ENCODE data around the gene KCNH1.
A peak's percentile ranks its signal among the peaks of the same experiment; 100 is the strongest.

Gene KCNH1

DNA sequence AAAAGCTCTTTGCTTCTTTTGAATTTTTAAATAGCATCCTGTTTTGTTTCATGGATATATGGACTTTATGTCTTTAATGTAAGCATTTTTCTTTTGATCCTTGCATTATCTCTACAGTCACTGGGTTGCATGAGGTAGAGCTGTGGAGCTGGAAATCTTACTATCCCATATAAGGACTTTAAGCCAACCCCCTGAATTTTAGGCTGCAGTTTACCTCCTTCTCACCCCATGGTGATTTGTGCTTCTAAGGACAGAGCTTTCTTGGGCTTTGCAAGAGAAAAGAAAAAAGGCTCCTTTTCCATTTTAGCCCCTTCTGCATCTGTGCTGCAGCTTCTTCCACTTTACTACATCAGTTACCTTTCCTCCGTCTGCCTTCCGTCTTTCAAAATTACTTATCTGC lies 431.4 kb downstream of the KCNH1 start:
- TF ChIP-seq, protein P1, sequence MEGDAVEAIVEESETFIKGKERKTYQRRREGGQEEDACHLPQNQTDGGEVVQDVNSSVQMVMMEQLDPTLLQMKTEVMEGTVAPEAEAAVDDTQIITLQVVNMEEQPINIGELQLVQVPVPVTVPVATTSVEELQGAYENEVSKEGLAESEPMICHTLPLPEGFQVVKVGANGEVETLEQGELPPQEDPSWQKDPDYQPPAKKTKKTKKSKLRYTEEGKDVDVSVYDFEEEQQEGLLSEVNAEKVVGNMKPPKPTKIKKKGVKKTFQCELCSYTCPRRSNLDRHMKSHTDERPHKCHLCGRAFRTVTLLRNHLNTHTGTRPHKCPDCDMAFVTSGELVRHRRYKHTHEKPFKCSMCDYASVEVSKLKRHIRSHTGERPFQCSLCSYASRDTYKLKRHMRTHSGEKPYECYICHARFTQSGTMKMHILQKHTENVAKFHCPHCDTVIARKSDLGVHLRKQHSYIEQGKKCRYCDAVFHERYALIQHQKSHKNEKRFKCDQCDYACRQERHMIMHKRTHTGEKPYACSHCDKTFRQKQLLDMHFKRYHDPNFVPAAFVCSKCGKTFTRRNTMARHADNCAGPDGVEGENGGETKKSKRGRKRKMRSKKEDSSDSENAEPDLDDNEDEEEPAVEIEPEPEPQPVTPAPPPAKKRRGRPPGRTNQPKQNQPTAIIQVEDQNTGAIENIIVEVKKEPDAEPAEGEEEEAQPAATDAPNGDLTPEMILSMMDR (IDR thresholded peaks at IDR 0.05; ENCODE audit: control insufficient read depth, extremely low read depth, insufficient read depth), result no peak
- DNase-seq (ENCODE audit: low read depth), result no peak
- H3K4me3 ChIP-seq (ENCODE audit: low read depth, low read length), result no peak overlapping the region

DNA sequence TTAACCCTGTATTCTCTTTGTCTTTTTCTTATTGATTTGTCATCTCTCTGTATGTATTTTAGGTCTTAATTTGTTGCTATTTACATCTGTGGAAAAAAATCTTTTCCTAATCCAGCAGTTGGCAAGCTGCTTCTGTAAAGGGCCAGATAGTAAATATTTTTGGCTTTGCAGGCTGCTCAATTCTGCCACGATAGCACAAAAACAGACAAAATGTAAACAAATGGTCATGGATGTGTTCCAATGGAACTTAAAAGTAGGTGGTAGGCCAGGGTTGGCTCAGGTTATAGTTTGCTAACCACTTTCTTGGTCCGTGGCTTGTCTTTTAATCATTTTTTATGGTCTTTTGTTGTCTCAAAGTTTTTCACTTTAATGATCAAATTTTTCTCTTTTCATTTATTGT lies 433.4 kb downstream of the KCNH1 start:
- DNase-seq (ENCODE audit: low read depth), result peak; percentile 51
- no peak overlapping the region for H3K4me3 ChIP-seq (ENCODE audit: low read depth, low read length)
- TF ChIP-seq, protein P1 (IDR thresholded peaks at IDR 0.05; ENCODE audit: control insufficient read depth, extremely low read depth, insufficient read depth), result no peak

DNA sequence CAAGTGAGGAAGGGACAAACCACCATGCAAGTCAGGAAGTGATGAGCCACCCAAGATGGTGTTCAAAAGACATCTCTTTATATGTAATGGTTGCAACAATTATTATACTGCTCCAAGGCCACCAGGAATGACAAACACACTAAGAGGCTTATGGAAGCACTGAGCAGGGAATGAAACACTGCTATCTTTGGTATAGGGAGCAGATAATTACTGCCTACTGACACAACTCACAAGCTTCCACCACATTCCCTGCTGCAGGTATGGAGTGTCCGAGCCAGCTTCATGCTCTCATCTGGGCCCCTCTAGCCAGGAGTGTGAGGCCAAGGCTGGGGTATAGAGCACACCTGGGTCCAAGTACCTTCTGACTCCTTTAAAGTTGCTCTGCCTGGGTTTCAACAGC lies 433.9 kb downstream of the KCNH1 start:
- DNase-seq (ENCODE audit: low read depth), result no peak
- TF ChIP-seq, protein P1 (IDR thresholded peaks at IDR 0.05; ENCODE audit: control insufficient read depth, extremely low read depth, insufficient read depth), result no peak
- H3K4me3 ChIP-seq (ENCODE audit: low read depth, low read length), result no peak overlapping the region

DNA sequence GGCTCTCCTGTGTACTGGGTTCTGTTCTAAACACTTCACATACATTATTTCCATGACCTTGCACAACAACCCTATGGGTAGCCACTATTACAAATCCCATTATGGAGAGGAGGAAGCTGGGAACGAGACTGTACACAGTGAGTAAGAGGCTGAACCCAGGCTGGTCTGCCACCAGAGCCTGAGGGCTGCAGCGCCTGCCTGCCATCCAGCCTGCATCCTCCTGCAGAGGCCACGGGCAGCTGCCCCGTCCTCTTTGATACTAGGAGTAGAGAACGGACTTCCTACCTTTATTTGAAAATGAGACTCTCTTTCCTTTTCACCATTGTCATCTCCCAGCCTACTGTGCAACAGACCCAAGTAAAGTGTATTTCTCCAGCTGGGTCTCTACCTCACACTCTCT lies 435.3 kb downstream of the KCNH1 start:
- TF ChIP-seq, protein P1 (IDR thresholded peaks at IDR 0.05; ENCODE audit: control insufficient read depth, extremely low read depth, insufficient read depth), result no peak
- no peak for DNase-seq (ENCODE audit: low read depth)

DNA sequence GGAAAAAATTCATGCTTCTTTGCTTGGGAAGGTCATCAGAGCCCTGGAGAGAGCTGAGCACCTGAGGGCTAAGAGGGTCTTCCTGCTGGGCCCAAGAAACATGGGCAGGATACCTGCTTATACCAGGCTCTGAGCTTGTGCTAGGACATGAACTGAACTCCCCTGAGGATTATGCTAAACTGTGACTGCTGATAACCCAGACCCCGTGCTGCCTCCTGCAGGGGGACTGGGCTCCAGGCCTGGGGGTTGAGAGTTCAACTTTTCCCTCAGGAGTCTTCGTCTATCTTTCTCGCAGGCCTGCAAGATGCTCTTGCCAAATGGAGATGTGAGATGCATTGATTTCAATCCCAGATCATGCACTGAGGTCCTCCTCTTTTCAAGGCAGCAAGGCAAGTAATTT lies 436.8 kb downstream of the KCNH1 start:
- H3K4me3 ChIP-seq (ENCODE audit: low read depth, low read length), result no peak overlapping the region
- DNase-seq (ENCODE audit: low read depth), result no peak
- TF ChIP-seq, protein P1 (IDR thresholded peaks at IDR 0.05; ENCODE audit: control insufficient read depth, extremely low read depth, insufficient read depth), result no peak

More for the DNA sequence above, 435.3 kb downstream of the KCNH1 start:
- H3K4me3 ChIP-seq (ENCODE audit: low read depth, low read length), result no peak overlapping the region

DNA sequence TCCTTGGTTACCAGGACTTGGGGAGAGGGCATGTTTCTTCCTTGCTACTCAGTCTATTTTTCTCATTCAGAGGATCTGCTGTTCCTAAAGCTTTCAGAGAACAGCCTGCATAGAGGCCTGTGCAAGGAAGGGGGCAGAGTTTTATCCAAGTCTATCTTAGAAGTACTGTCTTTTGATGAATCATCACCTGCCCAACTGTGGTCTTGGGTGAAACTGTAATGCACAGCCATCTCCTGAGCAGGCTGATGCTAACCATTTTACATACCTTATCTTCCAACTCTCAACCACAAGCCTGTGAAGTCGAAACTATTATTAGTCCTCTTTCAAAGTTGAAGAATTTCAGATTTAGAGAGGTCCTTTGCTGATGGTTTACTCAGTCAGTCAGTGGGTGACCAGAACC lies 437.2 kb downstream of the KCNH1 start:
- TF ChIP-seq, protein P1 (IDR thresholded peaks at IDR 0.05; ENCODE audit: control insufficient read depth, extremely low read depth, insufficient read depth), result no peak
- H3K4me3 ChIP-seq (ENCODE audit: low read depth, low read length), result no peak overlapping the region
- no peak for DNase-seq (ENCODE audit: low read depth)

DNA sequence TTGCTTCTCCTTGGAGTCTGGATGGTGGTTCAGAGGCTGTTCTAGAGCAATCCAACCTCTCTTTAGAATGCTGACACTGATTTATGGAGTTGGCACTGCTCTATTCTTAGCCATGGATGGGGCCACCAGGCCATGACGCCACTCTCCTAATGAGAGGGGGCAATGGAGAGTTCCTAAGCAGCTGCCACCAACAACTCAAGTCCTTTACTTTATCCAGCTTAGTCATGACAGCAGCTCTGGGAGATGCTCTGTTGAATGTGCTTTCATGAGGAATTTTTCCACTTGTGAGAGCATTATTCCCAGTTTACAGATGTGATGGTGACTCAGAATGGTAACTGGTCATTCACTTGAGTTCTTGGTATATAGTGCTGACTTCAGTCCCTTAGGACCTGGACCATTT lies 438.9 kb downstream of the KCNH1 start:
- no peak for DNase-seq (ENCODE audit: low read depth)
- TF ChIP-seq, protein P1 (IDR thresholded peaks at IDR 0.05; ENCODE audit: control insufficient read depth, extremely low read depth, insufficient read depth), result no peak
- no peak overlapping the region for H3K4me3 ChIP-seq (ENCODE audit: low read depth, low read length)

All from LNCaP clone FGC (cell line).